Occipital lobe (tissue), 2 donors: ENCODE results near the gene RFTN1. TPM values are rescaled to one million over a fixed set of nuclear protein-coding genes. Genes with fewer than 3 reads are reported as not detected.

Experiments used
- DNase-seq: peaks from one replicate; lab custom pipeline; 2025; lab: John Stamatoyannopoulos, UW
- total RNA-seq: library from RNA; depleted of rRNA; stranded (reverse); fragments of >200 nt; gene quantifications from one replicate; pipeline ENCODE4 v1.2.3, GENCODE V29; 2014

RFTN1 gene, protein sequence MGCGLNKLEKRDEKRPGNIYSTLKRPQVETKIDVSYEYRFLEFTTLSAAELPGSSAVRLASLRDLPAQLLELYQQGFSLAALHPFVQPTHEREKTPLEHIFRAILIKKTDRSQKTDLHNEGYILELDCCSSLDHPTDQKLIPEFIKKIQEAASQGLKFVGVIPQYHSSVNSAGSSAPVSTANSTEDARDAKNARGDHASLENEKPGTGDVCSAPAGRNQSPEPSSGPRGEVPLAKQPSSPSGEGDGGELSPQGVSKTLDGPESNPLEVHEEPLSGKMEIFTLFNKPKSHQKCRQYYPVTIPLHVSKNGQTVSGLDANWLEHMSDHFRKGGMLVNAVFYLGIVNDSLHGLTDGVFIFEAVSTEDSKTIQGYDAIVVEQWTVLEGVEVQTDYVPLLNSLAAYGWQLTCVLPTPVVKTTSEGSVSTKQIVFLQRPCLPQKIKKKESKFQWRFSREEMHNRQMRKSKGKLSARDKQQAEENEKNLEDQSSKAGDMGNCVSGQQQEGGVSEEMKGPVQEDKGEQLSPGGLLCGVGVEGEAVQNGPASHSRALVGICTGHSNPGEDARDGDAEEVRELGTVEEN
- total RNA-seq, result 6.4 TPM

DNA sequence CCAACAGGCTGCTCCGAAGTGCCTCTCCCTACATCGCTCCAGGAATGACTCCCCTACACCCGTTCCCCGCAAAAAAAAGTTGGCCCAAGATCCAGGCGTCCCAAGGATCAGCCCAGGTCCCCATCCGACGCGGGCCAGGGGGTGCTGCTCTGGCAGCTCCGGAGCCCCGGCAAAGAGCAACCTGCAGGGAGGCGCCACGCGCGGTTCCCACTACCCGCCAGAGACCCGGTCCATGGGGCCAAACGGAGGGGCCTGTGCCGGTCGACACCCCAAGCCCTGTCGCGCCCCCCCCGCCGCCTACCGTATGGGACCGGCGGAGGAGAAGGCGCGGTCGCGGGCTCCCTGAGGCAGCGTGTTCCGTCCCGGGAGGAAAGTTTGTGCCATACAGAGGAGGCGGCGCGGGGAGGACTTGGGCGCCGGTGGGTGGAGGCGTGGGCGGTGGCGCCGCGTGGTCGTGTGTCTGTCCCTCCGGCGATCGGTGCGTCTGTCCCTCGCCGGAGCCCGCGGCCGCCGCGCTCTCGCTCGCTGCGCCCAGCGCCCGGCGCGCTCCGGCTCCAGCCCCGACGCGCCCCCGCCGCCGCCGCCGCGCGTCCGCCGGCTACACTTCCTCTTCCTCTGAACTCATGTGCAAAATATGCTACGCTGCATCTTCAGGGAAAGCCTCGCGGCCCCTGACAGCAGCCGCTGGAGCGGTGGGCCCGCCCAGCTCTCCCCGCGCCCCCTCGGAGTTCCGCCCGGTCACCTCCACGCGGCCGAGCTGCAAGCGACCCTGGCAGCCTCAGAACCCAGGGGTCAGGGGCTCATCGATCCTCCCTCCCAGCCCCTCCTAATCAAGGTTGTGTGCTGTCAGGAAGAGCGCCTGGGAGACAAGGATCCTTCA is at the start of gene RFTN1:
Gene RFTN1, minus strand, starts transcription at position 559 of the 880 bp plus-strand sequence. CDS start 19,830 bp downstream, outside the sequence.
- peak; percentile 44 for DNase-seq

DNA sequence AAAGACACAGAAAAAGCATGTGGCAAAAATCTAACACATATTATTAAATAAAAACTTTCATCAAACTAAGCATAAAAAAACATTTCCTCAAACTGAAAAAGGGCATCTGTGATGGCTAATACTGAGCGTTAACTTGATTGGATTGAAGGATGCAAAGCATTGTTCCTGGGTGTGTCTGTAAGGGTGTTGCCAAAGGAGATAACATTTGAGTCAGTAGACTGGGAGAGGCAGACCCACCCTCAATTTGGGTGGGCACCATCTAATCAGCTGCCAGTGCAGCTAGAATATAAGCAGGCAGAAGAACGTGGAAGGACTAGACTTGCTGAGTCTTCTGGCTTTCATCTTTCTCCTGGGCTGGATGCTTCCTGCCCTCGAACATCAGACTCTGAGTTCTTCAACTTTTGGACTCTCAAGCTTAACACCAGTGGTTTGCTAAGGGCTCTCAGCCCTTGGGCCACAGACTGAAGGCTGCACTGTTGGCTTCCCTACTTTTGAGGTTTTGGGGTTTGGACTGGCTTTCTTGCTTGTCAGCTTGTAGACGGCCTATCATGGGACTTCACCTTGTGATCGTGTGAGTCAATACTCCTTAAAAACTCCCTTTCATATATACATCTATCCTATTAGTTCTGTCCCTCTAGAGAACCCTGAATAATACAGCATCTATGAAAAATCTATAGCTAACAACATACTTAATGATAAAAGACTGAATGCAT is 46.3 kb upstream of the RFTN1 start:
- no peak for DNase-seq

DNA sequence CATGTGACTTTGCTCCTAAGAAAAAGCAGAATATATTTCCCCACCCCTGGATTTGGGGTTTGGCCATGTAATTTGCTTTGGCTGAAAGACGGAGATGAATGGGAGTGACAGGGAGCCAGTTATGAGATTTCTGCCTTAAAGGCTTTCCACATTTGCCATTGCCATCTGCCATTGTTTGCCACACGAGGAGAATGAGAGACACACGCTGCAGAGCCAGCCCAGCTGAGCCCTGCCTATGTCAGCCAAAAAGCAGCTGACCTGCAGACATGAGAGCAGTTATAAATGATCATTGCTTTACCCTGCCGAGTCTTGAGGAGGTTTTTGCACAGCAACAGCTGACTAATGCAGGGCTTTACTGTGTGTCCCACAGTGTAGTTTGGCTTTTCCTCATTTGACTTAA is 40.6 kb upstream of the RFTN1 start:
- no peak for DNase-seq

DNA sequence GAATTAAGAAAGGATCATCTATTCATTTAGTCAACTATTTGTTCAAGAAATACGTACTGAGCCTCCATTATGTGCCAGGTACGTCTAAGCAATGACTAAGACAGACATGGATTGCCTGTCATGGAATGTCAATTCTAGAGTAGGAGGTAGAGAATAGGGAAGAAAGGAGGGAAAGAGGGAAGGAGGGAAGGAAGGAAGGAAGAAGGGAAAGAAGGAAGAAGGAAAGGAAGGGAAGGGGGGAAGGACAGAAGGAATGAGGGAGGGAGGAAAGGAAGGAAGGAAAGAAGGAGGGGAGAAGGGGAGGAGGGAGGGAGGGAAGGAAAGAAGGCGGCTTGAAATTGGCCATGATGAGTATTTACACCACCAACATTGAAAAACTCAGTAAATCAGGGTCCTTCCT is 39.3 kb upstream of the RFTN1 start:
- DNase-seq, result no peak

DNA sequence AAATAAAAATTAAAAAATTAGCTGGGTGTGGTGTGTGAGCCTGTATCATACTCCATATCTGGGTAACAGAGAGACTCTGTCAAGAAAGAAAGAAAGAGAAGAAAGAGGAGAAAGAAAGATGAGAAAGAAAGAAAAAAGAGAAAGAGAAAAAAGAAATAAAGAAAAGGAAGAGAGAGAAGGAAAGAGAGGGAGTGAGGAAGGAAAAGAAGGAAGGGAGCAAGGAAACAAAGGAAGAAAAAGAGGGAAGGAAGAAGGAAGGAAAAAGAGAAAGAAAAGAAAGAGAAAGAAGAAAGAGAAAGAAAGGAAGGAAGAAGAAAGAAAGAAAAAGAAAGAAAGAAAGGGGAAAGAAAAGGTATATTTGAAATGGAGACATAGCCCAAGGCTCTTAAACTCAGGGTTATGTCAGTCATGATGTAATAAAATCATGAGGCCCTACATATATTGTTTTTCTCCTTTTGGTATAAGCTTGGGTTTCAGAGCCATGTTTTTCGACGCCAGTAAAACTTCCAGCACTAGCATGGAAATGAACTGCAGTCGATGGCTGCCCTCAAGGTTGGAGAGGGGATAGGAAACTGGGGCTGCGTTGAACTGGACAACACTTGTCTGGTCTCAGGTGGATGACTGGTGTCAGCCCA is 38.0 kb upstream of the RFTN1 start:
- DNase-seq, result no peak

DNA sequence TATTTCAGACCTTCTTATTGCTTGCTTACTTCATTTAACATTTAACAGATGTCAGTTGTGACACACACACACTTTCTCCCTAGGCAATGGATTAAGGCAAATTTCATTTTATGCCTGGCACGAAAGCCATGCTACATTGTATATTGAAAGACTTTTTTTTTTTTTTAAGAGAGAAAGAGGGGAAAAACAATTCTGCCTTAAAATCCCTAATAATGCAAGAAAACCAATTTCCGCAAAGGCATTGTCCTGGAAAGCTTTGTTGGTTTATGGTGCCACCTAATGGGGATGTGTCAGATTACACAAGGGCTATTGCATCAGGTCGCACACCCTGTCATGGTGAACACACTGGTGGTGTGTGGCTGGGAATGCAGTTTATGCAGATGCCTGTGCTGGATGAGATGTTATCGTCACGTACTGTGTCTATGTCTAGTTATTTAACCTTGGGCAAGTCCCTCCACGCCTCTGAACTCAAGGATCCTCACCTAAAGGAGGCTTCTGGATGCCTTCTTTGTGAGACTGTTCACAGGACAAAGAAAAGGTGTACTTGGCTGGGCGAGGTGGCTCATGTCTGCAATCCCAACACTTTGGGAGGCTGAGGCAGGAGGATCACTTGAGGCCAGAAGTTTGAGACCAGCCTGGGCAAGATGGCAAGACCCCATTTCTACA is 37.3 kb upstream of the RFTN1 start:
- DNase-seq, result peak; percentile 57

DNA sequence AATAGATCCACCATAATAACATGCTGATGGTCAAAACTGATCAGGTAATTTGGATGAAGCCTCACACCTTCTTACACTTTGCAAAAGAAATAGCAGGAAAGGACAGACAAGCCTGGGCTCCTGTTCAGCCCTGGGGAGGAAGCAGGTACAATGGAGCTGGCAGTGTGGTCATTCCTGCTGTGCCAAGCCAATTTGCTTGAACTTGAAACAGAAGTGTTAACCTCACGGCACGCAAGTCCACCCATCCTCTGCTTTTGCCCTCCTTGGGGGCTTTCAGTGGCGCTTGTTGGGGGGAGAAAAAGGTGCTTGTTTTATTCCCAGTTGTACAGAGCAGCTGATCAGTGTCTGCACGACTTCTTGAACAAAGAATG is 36.8 kb upstream of the RFTN1 start:
- no peak for DNase-seq

DNA sequence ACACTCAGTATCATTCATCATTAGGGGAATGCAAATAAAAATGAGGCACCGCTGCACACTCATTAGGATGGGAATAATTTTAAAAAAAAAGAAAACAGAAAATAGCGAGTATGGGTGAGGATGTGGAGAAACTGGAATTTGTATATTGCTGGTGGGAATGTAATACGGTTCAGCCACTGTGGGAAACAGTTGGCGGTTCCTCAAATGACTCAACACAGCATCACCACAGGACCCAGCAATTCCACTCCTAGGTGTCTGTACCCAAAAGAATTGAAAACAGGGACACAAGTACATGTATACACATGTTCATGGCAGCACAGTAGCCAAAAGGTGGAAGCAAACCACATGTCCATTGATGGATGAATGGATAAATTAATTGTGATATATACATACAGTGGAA is 35.2 kb upstream of the RFTN1 start:
- DNase-seq, result no peak

DNA sequence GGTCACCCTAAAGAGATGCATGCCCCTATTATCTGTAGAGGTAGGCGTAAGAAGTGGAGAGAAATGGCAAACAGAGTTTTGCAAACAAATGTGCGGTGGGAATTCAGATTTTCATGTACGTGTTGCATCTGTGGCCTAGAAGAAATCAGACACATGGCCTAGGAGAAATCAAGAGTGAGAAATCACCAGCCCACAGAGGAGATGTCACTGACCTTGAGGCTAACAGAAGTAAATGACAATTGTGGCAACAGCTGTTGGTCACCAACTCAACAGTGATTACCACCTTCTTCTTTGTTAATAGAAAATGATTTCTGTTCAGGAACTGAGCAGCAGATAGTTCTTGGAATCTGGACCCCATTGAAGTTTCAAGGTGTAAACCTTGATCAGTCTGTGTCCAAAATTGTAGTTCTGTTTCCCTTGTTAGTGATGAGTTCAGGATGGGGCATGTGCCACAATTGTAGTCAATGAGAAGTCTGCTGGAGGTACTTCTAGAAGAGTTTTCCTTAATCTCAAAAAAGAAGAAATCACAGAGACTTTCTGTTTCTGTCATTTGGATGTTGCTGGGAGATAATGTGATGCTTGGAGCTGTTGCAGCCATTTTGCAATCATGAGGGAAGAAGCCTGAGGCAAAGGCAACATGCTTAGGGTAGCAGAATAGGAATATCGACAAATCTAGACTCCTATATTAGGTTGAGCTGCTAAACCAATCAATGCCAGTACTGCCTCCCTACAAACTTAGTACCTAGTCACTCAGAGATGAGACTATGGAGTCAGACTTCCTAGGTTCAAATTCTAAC is 34.3 kb upstream of the RFTN1 start:
- DNase-seq, result no peak

DNA sequence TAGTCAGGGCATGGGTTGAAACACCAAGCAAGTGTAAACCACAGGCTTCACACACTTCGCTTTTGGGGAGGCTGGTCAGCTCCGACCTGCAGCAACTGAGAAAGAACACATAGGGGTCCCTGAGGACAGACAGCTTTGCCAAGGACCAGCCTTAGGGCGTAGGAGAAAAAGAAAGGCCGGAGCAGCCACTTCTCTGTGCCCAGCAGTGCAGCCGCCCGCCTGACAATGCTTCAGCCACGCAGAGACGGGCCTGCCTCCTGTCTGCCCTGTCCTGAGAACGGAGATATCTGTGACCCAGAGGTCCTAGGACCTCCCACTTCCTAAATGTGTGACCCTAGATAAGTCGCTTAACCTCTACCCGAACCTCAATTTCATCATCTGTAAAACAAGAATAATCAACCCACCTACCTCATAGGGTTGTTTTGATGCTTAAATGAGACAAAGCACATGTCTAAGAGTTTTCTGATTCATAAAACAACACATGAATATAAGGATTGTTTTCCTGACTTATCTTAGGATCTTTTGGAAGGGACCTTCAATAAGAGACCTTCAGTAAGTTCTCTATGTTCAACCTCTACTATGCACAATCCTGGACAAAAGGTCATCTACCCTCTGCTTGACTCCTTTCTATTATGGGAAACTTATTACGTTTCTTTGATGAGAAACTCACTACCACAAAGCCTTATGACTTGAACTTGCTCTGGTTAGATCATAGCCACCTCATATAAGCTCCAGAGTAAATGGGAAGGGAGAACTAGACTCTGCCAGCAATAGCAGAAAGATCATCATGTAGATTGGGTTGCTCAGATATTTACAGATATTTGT is 32.9 kb upstream of the RFTN1 start:
- no peak for DNase-seq

DNA sequence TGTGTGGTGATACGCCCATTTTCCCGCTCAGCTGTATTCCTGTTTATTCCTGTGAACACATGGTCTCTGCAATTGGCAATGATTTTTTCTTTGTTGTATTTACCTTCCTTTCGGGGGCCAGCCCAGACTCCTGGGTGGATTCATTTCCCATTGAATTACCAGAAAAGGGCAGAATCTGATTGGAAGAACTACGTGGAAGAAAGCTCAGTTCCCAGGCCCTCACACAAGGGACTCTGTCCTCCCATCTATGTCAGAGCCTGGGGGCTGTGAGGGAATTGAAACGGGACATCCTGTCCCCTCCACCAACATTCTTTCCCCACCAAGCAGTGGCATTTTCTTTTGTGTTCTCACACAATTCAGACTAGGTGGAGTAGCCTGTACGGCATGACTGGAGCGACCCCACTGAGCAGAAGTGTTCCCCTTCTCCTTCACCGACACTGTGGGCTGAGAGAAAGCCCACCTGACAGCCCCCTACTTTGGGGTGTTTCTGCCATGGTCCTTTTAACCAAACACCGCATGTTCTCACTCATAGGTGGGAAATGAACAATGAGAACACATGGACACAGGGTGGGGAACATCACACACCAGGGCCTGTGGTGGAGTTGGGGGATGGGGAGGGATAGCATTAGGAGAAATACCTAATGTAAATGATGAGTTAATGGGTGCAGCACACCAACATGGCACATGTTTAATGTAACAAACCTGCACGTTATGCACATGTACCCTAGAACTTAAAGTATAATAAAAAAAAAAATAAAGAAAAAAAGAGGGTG is 32.1 kb upstream of the RFTN1 start:
- DNase-seq, result no peak

DNA sequence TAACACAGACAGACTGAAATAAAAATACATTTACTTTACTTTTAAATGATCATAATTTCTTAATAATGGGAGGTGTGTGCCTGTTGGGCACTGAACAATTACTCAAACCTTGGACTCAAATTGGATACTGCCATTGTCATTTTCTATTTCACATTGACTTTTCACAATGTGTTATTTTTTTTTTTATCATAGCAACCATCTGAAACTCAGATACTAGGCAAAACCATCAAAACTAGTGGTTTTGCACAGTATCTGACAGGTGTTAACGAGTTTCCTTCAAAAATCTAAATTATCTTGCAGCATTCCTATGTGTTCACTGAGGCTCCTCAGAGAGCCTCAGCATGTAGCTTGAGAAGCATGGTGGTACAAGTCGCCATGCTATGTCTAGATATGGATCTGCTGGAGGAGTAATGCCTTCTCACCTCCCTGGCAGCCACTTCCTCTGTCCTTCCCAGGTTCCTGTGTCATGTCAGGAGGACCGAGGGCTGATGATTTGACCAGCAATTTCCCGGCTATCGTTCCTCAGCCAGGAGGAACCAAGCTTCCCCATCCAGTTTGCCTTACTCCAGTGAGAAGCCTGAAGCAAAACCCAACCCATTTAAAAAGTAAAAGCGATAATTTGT is 29.9 kb upstream of the RFTN1 start:
- DNase-seq, result no peak

DNA sequence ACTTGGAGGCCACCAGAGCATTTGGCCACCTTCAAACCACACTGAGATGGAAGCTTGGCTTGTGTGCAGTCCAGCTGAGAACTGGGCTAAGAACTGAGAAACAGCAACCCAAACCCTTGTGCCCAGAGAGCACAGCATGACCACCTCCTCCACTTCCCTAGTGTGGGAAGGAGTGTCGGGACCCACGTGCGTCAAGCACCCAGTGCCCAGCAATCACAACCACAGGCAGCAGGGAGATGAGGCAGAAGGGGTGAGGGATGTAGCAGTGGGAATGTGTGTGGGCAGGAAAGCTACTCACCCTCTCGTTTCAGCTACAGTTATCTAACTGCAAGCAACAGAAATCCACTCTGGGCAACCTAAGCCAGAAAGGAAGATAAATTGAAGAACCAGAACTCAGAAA is 25.0 kb upstream of the RFTN1 start:
- no peak for DNase-seq

DNA sequence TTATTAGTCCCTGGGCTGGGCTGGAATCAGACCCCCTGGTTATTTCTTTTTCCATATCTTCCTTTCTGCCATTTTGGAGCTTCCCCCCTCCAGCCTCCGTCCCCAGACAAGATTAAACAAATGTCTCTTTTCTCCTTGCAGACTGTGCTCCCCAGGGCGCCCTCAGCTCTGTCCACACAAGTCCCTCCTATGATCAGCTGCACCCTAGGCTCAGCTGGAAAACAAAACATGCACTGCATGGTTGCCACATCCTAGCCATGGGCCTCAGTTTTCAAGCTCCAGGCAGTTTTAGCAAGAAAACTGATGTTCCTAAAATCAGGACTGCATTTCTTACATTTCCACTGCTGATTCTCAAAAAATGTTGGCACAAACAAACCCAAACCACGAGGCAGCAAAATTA is 23.5 kb upstream of the RFTN1 start:
- DNase-seq, result no peak

DNA sequence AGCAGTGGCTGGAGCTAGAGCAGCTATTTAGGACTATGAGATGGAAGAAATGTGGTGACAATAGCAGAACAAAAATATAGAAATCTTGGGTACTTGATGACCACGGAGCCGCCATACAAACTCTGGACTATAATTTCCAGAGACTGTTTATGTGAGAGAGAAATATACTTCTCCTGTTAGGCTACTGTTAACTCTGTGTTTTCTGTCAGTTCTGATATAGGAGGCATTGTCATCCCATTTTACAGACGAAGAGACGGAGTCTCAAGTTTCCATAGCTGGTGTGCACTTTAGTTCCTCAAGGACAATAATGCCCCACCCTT is 22.8 kb upstream of the RFTN1 start:
- DNase-seq, result no peak

DNA sequence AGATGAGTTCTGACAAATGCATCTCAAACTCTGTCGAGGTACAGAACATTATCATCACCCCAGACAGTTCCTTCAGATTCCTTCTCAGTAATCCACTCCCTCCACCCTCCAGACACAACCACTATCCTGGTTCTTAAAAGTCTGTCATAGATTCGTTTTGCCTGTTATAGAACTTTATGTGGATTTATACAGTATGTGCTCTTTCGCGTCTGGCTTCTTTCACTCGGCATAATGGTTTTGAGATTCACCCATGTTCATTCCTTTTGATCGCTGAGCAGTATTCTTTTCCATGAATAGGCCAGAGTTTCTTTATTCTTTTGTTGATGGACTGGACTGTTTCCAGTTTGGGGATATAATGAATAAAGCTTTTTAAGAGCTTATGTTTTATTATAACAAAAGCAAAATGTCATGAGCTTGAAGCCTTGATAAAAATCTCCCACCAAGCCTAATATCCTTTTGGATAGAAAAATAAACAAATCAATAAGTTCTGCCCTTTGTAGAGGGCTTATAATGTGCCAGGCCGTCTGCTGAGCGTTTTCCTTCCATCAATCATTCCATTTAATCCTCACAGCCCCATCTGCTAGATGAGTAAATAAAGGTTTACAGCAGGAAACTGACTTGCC is 21.3 kb upstream of the RFTN1 start:
- no peak for DNase-seq

DNA sequence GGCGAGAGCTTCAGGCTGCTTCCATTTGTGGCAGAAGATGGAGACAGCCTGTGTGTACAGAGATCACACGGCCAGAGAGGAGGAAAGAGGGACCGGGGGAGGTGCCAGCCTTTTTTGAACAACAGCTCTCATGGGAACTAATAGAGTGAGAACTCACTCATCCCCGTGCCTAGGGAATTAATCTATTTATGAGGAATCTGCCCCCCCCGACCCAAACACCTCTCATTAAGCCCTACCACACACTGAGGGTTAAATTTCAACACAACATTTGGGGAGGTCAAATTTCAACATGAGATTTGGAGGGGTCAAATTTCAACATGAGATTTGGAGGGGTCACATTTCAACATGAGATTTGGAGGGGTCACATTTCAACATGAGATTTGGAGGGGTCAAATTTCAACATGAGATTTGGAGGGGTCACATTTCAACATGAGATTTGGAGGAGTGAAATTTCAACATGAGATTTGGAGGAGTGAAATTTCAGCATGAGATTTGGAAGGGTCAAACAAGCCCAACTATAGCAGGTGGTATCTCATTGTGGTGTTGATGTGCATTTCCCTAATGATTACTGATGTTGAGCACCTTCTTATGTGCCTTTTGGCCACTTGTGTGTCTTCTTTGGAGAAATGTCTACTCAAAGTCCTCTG is 20.6 kb upstream of the RFTN1 start:
- no peak for DNase-seq
